IPS DF 4.7 (cell line): Measurements from ENCODE around the gene SPRED1.
"Not testable (repeated sequence)": the region's sequence is repeated elsewhere in the genome, so short reads cannot be mapped to it uniquely, and the experiment has no call there.

Experiments used
- DNase-seq: peaks from one replicate; pipeline ENCODE4 v3.0.0-alpha.2; 2013; ENCODE audit warnings: low spot score; ENCODE audit errors: extremely low read depth

Gene SPRED1

DNA sequence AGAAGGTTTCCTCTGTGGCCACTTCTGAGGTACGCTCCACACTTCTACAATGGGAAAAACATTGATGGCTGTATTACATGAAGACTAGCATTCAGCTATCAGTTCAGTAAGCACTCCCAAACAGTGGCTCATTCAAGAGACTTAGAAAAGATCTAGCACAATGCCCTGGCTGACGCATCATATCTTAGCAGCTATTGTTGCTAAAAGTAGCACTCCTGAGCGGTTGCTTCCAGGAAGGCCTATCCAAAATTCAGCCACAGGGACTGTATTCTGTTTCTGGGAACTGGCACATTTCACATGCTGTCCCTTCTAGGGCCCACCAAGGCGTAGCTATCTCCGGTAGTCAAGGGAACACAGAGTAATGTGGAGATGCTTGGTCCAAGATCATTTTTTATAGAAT, 21.2 kb upstream of the SPRED1 start:
- no peak for DNase-seq

DNA sequence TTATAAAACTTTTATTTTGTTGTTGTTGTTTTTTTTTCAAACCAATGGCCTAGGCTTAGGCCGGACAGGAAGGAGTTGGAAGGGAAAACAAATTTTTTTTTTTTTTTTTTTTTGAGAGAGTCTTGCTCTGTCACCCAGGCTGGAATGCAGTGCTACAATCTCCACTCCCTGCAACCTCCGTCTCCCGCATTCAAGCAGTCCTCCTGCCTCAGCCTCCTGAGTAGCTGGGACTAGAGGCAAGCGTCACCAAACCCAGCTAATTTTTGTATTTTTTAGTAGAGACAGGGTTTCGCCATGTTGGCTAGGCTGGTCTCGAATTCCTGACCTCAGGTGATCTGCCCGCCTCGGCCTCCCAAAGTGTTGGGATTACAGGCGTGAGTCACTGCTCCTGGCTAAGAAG, 15.6 kb upstream of the SPRED1 start:
- DNase-seq, result not testable (repeated sequence)

DNA sequence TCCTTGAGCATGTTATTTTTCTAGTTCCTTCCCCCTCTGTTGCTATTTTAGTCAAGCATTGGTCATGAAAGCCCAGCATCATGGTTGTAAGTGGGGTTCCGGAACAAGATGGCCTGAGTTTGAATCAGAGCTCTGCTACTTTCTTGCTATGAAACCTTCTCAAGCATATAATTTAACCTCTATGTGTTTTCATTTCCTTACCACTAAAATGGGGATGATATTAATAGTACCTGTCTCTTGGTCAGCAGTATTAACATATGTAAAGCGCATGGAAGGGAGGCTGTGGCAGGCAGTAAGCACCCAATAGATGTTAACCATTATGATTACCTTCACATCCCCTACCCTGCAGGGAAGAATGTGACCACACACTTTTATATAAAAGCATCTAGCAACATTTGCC, 14.3 kb upstream of the SPRED1 start:
- DNase-seq, result no peak

DNA sequence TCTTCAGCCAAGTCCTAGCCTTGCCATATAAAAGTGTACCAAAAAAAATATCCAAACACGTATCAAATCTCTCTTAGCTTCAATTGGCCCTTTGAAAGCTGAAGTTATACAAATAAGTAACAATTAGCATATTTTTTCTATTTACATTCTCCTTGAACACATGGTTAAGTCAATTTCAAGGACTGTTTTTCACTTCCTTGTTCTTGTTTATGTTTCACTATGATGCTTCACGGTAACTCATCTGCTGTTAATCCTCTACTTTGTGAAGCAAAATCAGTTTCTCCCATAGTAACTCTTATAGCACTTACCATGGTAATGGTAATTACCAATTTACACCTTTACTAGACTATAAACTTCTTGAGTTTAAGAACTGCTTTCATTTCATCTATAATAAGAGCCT, 10.6 kb upstream of the SPRED1 start:
- DNase-seq, result no peak

DNA sequence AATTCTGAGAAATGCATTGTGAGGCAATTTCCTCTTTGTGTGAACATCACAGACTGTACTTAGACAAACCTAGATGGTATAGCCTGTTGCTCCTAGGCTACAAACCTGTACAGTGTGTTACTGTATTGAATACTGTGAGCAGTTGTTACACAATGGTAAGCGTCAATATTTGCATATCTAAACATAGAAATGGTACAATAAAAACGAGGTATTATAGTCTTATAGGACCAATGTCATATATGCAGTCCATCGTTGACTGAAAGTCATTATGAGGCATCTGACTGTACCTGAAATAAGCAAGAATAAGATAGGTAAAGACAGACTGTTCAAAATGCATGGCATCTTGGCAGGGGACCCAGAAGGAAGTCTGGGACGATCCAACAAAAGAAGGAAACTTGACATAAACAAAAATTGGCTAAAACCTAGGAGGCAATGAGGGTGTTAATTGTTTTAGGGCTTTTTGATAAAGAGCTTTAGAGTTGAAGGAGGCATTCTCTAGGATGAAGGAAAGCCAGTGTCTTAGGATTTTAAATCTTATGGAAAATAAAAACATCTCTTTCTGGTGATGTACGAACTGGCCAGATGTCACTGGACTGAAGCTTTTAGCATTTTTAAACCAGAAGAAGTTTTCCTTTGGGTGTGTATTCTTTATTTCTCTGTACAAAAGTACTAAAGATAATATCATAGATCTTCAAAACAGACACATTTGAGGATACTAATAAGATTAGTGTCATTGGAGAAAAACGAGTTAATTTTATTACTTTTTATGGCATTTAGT, 9.2 kb upstream of the SPRED1 start:
- DNase-seq, result no peak

DNA sequence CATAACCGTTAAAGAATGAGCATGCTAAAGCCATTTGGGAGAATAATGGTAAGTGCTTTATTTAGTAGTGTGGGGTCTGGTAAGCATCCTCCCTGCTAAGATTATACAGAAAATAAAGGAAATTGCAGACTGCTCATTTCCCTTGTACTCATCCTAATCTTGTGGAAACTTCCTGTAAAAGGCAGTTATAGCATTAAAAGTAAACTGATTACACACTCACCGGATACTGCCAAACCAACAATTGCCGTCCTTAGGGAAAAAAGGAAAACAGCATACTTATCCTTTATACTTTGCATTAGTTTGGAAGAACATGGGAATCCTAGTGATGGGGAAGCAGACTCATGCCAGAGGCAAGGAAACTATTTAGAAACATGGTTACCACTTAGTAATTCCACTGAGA, 5.3 kb upstream of the SPRED1 start:
- DNase-seq, result no peak

DNA sequence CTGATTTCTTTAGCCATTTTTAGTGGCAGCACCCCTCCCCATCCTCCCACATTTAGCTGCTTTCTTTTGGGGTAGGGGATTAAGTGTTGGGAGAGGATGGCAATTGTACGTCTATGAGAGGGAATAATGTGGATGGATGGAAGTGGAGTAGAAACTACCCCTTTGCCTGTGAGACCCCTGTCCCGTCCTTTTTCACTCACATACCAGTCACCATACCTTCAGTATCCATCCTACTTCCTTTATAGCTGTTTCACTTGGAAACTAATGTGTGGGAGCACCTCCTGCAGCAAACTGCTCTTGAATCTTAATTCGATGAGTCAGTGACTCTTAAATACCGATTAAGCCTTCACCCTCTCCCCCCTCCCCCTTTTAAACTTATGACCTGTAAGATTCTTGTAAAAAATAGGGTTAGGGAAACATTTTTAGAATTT, 730 bp downstream of the SPRED1 start:
- no peak for DNase-seq

DNA sequence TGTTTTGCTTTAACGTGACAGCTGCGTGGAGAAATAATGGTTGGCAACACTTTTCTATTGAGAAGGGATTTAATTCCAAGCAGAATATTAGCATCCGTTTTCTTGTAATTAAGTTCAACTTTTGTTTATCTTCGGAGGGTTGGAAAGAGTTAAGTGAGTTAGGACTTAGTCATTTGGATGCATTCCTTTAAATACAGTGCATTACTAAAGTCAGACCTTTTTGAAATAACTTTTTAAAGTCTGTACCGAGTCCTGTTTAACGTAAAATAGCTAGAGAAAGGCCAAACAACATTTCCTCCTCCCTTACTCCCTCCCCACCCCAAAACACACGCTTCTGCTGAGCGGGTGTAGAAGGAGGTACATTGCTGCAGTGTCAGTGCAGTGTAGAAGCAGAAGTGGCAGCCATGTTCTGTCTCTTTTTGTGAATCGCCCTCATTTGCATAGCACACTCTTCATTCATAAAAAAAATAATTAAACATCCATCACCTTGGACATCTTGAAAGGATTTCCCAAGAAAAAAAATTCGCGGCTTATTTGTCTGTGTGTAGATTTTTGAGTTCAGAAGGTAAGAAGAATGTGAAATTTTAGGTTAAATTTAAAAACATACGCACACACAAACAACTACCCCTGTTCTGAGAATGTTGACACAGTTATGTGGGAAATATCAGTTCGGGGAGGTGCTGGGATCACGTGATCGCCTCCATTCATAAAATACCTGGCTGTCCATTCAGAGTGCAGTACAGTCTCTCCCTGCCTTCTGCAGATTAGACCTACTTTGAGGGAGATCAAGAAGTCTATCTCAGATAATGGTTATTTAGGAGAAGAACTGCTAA, 1.6 kb downstream of the SPRED1 start:
- no peak for DNase-seq

DNA sequence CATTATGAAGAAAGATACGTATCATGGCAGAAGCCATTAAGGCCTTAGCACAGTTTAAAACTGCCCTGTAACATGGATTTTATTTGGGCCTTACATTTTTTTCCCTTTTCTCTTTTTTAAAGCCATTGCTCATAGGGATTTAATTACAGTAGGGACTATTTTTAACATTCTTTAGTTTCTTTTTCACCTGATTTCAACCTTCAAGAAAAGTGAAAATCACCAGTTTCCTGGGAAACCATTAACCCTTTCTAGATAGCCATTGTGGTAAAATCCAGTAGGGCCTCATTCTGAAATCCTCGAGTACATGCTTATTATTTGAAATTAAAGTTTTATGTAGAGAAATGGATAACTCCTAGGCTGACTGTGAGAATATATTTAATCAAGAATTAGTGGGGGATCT, 3.1 kb downstream of the SPRED1 start:
- DNase-seq, result no peak

DNA sequence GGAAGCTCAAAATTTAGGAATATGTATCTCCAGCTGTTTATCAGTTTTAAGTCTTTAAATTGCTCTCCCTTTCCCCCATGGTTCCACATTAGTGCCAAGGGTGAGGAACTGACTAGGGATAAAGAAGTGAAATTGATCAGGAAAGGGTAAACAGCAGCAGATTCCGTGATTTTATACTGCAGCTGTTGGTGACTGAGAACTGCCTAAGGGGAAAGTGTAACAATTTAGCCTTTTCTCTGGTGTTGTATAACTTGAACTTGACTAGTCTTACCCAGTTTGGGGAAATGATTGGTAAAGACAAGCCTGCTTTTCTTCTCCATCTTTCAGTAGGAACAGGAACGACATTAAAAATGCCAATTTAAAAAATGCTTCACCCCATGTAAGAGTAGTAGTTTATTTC, 5.0 kb downstream of the SPRED1 start:
- DNase-seq, result no peak

DNA sequence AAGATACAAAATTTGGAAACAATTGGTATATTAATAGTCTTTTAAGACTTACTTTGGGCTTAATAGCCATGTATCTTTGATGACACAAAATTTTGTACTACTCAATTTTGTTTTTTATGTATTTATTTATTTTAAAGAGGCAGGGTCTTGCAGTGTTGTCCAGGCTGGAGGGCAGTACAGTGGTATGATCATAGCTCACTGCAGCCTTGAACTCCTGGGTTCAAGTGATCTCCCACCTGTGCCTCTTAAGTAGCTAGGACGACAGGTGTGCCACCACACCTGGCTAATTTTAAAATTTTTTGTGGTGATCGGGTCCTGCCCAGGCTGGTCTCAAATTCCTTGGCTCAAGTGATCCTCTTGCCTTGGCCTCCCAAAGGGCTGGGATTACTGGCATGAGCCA, 6.5 kb downstream of the SPRED1 start:
- no peak for DNase-seq

DNA sequence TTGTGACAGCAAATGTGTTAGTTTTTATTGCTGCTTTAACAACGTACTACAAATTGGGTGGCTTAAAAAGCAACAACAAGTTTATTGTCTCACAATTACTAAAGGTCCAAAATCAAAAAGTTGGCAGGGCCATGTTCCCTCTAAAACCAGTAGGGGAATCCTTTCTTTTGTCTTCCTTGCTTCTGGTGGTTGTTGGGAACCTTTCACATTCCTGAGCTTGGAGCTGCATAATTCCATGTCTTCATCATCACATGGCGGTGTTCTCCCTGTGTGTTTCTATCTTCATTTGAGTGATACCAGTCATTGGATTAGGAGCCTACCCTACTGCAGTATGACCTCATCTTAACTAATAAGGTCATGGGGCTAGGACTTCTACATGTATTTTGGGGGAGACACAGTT, 7.4 kb downstream of the SPRED1 start:
- DNase-seq, result no peak

DNA sequence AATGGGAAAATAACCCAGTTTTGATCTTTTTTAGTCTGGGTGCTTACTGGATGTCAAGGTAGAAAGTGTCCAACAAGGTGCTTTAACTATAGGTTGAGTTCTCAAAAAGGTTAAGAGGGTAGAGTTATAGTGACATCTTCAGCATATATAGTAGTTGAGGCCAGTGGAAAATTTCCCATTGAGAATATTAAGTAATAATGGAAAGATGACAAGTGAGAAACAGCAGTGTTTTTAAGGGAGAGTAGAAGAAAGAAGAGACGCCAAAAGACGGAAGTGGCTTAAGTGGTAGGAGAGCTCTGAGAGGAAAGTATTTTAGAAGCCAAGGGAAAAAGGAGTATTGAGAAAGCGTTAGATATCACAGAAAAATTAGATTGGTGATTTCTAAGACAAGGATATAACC, 10.6 kb downstream of the SPRED1 start:
- no peak for DNase-seq

DNA sequence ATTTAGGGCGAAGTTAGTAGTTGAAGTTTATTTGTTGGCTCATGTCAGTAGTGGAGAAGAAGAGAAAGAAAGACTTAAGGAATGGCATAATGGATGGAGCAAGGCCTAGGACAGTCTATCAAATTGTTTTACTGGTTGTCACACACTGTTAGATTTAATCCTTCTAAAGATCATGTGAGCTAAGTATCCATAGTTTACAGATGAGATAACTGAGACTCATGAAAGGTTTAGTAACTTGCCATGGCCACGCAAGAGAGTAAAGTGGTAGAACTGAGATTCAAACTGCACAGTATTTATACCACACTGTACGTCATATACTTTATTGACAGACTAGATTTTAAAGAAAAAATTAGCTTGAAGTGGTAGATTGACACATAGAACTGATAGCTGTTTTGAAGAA, 11.4 kb downstream of the SPRED1 start:
- no peak for DNase-seq

DNA sequence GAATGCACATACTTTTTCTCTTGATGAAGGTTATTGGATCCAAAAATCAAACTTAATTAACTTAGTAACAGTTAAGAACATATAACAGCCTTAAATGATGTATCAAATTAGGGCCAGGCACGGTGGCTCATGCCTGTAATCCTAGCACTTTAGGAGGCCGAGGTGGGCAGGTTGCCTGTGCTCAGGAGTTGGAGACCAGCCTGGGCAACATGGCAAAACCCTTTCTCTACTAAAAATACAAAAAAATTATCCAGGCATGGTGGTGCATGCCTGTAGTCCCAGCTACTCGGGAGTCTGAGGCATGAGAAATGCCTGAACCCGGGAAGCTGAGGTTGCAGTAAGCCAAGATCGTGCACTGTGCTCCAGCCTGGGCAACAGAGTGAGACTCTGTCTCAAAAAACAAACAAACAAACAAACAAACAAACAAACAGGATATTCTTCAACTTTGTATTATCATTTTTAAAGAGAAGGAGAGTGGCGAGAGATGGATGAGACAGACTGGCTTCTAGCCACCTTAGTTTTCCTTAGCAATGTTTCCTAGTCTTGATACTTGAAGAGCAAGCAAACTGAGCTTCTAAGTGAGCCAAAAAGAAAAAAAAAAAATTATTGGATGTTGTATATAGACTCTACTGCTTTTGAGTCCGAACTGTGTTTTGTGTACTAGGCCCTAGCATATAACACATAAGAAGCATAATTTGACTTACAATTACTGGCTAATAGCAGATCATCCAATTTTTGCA, 13.8 kb downstream of the SPRED1 start:
- DNase-seq, result no peak

DNA sequence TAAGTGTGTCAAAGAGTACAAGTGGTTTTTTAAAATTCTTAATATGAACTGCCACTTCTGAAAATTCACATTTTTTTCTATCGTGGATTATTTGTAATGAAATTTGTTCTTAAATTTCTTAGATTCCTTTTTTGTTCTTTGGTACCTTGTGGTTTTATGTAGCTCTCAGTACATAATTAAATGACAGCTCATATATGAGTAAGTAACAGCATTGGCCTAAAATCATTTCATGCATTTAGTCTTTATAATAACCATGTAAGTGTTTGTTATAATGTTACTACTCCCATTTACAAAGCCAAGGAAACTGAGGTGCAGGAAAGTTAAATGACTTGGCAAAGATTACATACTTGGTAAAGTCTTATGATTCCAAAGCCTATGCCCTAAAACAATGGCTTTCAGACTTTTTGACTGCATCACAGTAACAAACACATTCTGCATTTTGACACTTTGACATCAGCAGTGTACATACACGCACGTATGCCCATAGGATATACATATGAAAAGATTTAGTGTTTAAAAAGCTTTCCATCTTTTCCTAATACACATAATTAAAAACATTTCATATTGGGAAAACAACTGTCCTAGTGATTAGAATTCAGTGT, 14.9 kb downstream of the SPRED1 start:
- no peak for DNase-seq

DNA sequence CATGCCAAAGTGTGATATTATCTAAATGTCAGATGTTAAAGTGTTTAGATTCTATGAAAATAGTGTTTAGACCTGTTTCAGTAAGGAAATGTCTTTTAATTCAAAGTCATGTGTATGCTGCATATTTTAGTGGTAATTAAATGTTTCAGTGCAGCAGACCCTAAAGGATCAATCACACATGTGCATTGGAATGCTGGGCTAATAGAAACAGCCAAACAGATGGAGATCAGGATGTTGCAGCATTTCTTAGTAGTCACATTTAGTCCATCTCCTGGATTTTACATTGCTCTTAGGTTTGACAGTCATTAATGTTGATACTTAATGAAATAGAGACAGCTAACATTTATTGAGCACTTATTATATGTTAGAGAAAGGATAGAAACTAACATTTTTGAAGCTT, 18.5 kb downstream of the SPRED1 start:
- DNase-seq, result no peak

DNA sequence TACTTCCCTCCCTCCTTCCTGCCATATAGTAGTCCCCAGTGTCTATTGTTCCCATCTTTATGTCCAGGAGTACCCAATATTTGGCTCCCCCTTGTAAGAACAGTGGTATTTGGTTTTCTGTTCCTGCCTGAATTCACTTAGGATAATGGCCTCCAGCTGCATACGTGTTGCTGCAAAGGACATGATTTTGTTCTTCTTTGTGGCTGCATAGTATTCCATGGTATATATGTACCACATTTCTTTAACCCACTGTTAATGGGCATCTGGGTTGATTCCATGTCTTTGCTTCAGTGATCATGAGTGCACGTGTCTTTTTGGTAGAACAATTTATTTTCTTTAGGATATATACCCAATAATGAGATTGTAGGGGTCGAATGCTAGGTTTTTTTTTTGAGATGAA, 19.3 kb downstream of the SPRED1 start:
- no peak for DNase-seq

DNA sequence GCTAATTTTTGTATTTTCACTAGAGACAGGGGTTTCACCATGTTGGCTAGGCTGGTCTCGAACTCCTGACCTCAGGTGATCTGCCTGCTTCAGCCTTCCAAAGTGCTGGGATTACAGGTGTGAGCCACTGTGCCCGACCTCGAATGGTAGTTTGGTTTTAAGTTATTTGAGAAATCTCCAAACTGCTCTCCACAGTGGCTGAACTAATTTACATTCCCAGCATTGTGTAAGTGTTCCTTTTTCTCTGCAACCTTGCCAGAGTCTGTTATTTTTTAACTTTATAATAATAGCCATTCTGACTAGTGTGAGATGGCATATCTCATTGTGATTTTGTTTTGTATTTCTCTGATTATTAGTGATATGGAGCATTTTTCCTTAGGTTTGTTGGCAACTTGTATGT, 19.8 kb downstream of the SPRED1 start:
- DNase-seq, result not testable (repeated sequence)

DNA sequence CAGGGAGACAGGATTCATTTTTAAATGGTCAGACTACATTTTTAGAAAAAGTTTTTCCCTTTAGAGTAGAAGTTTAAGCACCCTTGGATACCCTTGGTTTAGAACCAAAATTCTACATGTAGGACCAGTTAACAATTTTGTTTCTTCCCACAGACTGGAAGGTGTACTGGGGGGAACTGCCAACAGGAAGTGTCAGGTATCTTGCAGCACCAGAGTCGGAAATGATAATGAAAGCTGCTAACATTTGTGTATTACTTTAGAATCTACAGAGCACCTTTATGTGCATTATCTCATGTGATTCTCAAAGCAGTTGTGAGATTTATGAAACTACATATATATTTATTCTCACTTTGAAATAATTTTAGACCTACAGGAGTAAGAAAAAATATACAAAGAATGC, 21.5 kb downstream of the SPRED1 start:
- DNase-seq, result no peak

DNA sequence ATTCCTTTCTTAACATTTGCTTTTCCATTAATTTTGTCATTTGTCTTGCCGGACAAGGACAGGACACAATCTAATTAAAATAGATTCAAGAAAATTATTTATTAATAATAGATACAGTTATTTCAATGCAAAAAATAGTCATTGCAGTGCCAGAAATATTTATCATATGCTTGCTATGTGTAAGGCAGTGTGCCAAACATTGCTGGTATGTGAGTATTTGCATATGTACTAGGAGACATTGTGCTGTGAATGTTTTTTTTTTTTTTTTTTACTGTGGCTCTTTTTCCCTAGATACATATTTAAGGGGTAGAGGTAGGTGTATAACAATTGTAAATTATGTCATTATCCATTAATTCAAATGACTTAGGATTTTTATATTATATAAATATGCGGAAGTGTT, 23.3 kb downstream of the SPRED1 start:
- no peak for DNase-seq

DNA sequence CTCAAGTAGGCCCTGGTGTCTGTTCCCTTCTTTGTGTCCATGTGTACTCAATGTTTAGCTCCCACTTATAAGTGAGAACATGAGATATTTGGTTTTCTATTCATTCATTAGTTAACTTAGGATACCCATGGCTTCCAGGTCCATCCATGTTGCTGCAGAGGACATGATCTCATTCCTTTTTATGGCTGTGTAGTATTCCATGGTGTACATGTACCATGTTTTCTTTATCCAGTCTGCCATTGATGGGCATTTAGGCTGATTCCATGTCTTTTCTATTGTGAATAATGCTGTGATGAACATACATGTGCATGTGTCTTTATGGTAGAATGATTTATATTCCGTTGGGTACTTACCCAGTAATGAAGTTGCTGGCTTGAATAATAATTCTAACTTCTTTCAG, 24.6 kb downstream of the SPRED1 start:
- not testable (repeated sequence) for DNase-seq
